Suprapubic skin (tissue), 4 donors: ENCODE data around the gene LTBP4. TPM values are rescaled to one million over a fixed set of nuclear protein-coding genes. Genes with fewer than 3 reads are reported as not detected.

ENCODE experiments used
- DNase-seq, 2 donors: peaks; one replicate each; pipeline ENCODE4 v3.0.0-alpha.2; 2019; ENCODE audit warnings: low spot score in 2 of 2
- H3K27ac ChIP-seq: fragments of 200-600 bp; sonication (generic); one replicate; pipeline ENCODE4 v1.5.1; 2019
- H3K27me3 ChIP-seq: fragments of 200-600 bp; sonication (generic); one replicate; pipeline ENCODE4 v1.5.1; 2019
- H3K36me3 ChIP-seq: fragments of 200-600 bp; sonication (generic); one replicate; pipeline ENCODE4 v1.5.1; 2019
- H3K4me1 ChIP-seq: fragments of 200-600 bp; sonication (generic); one replicate; pipeline ENCODE4 v1.5.1; 2019
- H3K4me3 ChIP-seq: fragments of 200-600 bp; sonication (generic); one replicate; pipeline ENCODE4 v1.5.1; 2019; ENCODE audit warnings: mild to moderate bottlenecking
- H3K9me3 ChIP-seq: fragments of 200-600 bp; sonication (generic); one replicate; pipeline ENCODE4 v1.5.1; 2019
- EP300 ChIP-seq: sonication (generic); formaldehyde crosslinking; IDR thresholded peaks from one replicate; pipeline ENCODE4 v1.6.1; 2017; ENCODE audit warnings: antibody characterized with exemption
- POLR2A ChIP-seq, 2 donors: fragments of 450-650 bp; IDR thresholded peaks; one replicate each; pipeline ENCODE4 v1.6.1; 2017; ENCODE audit warnings: antibody characterized with exemption in 2 of 2, mild to moderate bottlenecking in 2 of 2, moderate library complexity in 2 of 2
- POLR2AphosphoS5 ChIP-seq, 3 donors: sonication (generic); formaldehyde crosslinking; IDR thresholded peaks; one replicate each; pipeline ENCODE4 v1.6.1; 2017; ENCODE audit warnings: antibody characterized with exemption in 3 of 3
- WGBS: methylation state at CpG from one replicate; pipeline ENCODE4 v1.1.5; 2018; 5-methylcytosine and 5-hydroxymethylcytosine counted together
- total RNA-seq, 4 donors: library from RNA; depleted of rRNA; stranded (reverse); fragments of >200 nt; gene quantifications; one replicate each; pipeline ENCODE4 v1.1.0, GENCODE V29; 2016
- TF ChIP-seq, protein P1 (sequence below), 2 donors: fragments of 200-600 bp in 1 of 2; fragments of 450-650 bp in 1 of 2; sonication (generic) in 1 of 2; IDR thresholded peaks; one replicate each; pipeline ENCODE4 v1.5.1; 2016 to 2019; ENCODE audit warnings: antibody characterized with exemption in 2 of 2, mild to moderate bottlenecking in 1 of 2, moderate library complexity in 1 of 2

LTBP4 gene
- total RNA-seq, 4 donors from 2014 or later, result 108 to 236 (median 121) TPM

DNA sequence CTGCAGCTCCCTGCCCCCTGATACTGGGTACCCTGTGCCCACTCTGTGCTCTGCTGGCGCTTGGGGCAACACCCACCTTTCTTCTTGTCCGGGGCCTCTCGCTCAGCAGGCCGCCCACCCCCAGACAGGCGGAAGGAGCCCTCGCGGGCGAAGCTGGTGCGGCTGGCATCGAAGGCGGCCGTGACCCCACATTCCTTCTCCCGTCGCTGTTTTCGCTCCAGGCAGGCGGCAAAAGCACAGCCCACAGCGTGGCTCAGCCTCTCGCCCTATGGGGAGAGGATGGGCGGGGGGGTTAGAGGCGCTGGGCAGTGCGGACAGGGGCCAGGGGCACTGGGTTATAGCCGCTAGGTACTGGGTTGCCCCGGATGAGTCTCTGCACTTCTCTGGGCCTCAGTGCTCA, 76.0 kb downstream of the LTBP4 start:
- Histone ChIP-seq H3K4me3 (no peak overlapping the region), H3K27ac (no peak overlapping the region), H3K9me3 (no peaks in the 10 kb centered on the region), H3K27me3 (no peaks in the 10 kb centered on the region), H3K4me1 (no peaks in the 10 kb centered on the region), H3K36me3 (peaks cover 89% of the 10 kb centered on the region)
- 87% methylated on average over 18 of the region's 23 CpGs for WGBS
- TF ChIP-seq, protein P1, sequence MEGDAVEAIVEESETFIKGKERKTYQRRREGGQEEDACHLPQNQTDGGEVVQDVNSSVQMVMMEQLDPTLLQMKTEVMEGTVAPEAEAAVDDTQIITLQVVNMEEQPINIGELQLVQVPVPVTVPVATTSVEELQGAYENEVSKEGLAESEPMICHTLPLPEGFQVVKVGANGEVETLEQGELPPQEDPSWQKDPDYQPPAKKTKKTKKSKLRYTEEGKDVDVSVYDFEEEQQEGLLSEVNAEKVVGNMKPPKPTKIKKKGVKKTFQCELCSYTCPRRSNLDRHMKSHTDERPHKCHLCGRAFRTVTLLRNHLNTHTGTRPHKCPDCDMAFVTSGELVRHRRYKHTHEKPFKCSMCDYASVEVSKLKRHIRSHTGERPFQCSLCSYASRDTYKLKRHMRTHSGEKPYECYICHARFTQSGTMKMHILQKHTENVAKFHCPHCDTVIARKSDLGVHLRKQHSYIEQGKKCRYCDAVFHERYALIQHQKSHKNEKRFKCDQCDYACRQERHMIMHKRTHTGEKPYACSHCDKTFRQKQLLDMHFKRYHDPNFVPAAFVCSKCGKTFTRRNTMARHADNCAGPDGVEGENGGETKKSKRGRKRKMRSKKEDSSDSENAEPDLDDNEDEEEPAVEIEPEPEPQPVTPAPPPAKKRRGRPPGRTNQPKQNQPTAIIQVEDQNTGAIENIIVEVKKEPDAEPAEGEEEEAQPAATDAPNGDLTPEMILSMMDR (IDR thresholded peaks at IDR 0.05), result no peak
- TF ChIP-seq POLR2AphosphoS5 (IDR thresholded peaks at IDR 0.05), result no peak
- no peak for TF ChIP-seq EP300
- TF ChIP-seq POLR2A (IDR thresholded peaks at IDR 0.05), result no peak
- DNase-seq, result no peak

Other genes with a start within 250 kb of the LTBP4 start
- gene HIPK4, start 211.2 kb upstream of the LTBP4 start, total RNA-seq, result under 1 TPM in 3 of 4 donors, not detected in 1; 0.21 to 0.47 (median 0.42) TPM
- 1 to 10 TPM; 4.1 to 7.3 (median 4.8) TPM for gene PRX, start 188.0 kb upstream of the LTBP4 start, total RNA-seq
- gene SERTAD1, start 175.4 kb upstream of the LTBP4 start, total RNA-seq, result 10 to 100 TPM in 3 of 4 donors, 1 to 10 TPM in 1; 8.5 to 33.9 (median 20.6) TPM
- 10 to 100 TPM; 16.4 to 29.8 (median 19.1) TPM for gene SERTAD3, start 157.0 kb upstream of the LTBP4 start, total RNA-seq
- 100 to 1,000 TPM; 117 to 172 (median 142) TPM for gene BLVRB, start 135.6 kb upstream of the LTBP4 start, total RNA-seq
- gene SPTBN4, start 134.4 kb upstream of the LTBP4 start, total RNA-seq, result 1 to 10 TPM in 1 of 4 donors, under 1 TPM in 3; 0.30 to 1.2 (median 0.71) TPM
- gene SHKBP1, start 24.5 kb upstream of the LTBP4 start, total RNA-seq, result 10 to 100 TPM; 42.2 to 58.3 (median 51.1) TPM
- 10 to 100 TPM; 20.5 to 38.2 (median 29.3) TPM for gene NUMBL, start 89.3 kb downstream of the LTBP4 start, total RNA-seq
- 10 to 100 TPM; 31.2 to 53.8 (median 39.3) TPM for gene COQ8B, start 115.5 kb downstream of the LTBP4 start, total RNA-seq
- gene ITPKC, start 115.7 kb downstream of the LTBP4 start, total RNA-seq, result 10 to 100 TPM; 52.9 to 93.8 (median 70.9) TPM
- gene ACTMAP, start 149.1 kb downstream of the LTBP4 start, total RNA-seq, result 1 to 10 TPM; 3.8 to 9.9 (median 5.4) TPM
- 10 to 100 TPM; 49.6 to 52.2 (median 51.0) TPM for gene SNRPA, start 149.8 kb downstream of the LTBP4 start, total RNA-seq
- 10 to 100 TPM in 2 of 4 donors, 1 to 10 TPM in 2; 4.8 to 15.1 (median 9.9) TPM for gene MIA, start 174.2 kb downstream of the LTBP4 start, total RNA-seq
- gene RAB4B, start 176.9 kb downstream of the LTBP4 start, total RNA-seq, result 10 to 100 TPM; 12.4 to 20.7 (median 17.0) TPM
- 10 to 100 TPM; 31.5 to 51.2 (median 37.6) TPM for gene EGLN2, start 197.8 kb downstream of the LTBP4 start, total RNA-seq
- gene CYP2A6, start 249.1 kb downstream of the LTBP4 start, total RNA-seq, result not detected